Fibroblast of skin of left biceps (primary cell): Measurements from ENCODE around the gene IFNG.
"Not testable (repeated sequence)": the region's sequence is repeated elsewhere in the genome, so short reads cannot be mapped to it uniquely, and the experiment has no call there.

ENCODE experiments used
- DNase-seq, 2 experiments: peaks; one replicate each; pipeline ENCODE4 v3.0.0-alpha.2; 2013; ENCODE audit warnings: low read depth in 2 of 2

Gene IFNG

DNA sequence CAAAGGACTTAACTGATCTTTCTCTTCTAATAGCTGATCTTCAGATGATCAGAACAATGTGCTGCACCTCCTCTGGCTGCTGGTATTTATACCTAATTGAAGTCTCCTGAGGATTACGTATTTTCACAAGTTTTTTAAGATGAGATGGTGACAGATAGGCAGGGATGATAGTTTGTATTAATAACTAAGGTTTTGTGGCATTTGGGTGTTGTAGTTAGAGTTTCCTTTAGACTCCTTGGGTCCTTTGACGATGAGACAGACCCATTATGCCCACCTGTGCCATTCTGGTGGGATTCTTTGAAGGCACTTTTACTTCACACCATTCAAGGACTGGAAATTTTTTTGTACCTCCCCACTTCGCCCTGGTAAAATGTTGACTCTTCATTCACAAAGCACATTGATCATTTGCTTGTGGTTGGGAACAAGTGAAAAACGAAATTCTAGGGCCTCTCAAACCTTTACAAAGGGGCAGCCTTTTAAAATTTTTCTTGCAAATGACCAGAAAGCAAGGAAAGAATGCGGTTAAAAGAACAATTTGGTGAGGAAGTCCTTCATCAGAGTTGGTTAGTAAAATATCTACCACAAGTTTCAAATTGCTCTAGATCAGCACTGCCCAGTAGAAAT, at the start of gene IFNG:
Gene IFNG (minus strand): TSS at position 60 of the 624 bp plus-strand sequence. CDS start 125 bp downstream, outside the sequence.
- no peak for DNase-seq

- not testable (repeated sequence) for DNase-seq
These were observed 49.6 kb upstream of the IFNG start for GRCh38 chr12:68209048-68209728.

GRCh38 chr12:68207276-68207675, 47.7 kb upstream of the IFNG start:
- no peak for DNase-seq

DNA sequence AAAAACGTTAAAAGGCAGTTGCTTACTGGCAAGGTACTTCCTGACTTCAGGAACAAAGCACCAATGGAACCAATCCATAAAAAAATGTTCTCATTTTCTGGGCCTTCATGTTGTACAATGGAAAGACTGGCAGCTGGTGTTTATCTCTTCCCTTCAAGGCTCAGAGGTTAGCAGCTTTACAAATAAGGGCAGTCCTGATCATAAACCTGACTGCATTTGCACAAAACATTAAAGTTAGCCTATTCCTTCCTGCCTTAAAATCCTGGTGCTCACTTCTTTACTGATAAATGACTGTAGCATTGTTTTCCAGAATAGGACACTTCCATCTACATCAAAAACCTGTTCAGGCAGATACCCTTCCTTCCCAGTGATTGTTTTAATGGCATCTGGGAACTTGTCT, 46.9 kb upstream of the IFNG start:
- DNase-seq: no peak

DNA sequence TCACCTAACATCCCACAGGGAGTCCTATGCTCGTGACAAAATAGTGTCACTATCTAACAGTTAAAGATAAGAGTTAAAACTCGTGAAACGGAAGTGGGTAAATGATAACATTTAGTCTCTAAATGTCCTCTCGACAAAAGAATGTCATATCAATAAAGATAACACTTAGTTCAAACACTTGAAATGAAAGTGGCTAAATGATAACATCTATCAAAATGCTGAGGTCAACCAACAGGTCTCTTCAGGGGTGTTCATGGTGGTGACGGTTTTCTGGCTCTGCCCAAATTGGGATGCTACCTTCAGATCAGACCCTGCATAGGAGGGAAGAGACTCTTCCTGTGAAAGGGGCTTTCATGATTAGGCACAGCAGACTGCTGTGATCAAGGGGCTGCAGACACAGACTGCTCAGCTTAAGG, 43.9 kb upstream of the IFNG start:
- DNase-seq: no peak

DNA sequence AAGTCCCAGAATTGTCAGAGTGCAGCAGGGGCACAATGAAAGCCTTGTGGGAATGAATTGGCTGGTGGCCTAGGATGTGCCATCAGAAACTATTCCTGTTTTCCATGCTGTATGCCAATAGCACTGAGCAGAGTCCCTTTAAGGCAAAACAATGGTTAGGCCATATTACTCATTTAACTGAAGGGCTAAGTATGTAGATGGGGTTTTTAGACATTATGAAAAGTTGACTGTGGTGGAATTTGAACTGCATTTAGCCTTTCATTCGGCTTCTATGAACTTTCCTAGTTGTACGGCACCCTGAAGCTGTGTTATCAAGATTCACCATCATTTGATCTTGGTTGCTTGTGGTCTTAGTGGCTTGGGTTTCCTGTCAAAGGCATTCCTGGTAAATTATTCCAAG, 41.3 kb upstream of the IFNG start:
- DNase-seq: no peak

DNA sequence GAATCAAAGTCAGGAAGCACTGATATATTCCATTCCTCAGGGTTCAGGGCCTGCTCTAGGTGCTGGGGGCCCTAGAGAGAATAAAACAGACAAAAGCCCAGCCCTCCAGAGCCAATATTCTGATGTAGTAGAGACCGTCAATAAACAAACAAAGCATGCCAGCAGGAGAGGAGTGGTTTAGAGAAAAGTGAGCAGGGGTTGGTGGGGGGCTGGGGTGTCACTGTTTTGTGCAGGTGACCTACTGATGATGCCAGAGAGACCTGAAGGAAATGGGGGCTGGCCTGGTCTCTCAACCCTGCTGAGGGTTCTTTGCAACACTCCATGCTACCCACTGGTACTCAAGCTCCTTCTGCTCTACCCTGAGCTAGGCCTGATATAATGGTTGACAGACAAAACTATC, 39.6 kb upstream of the IFNG start:
- DNase-seq: no peak

DNA sequence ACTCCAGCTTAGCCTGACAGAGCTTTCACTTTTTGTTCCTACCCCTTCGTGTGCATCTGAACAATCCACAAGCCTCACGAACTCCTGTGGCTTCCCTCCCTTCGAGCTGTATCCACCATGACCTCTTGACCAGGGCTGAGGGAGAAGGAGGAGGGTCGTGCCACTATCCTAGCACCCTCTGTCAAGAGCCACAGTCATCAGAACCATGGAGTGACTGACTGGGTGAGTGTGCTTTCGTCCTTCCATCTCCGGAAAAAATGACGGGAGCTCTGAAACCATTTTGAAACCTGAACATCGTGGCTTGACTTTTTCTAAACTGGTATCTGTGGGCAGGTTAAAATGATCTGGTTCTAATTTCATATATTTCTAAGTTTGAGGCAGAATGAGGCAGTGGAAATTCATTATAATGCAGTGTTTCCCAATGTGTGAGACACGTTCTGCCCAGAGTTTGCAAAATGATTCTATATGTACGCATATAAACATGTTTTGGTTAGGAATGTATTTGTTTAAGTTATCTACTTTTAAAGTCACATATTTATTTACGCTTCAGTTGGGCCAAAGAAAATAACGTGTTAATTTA, 39.1 kb upstream of the IFNG start:
- no peak for DNase-seq

DNA sequence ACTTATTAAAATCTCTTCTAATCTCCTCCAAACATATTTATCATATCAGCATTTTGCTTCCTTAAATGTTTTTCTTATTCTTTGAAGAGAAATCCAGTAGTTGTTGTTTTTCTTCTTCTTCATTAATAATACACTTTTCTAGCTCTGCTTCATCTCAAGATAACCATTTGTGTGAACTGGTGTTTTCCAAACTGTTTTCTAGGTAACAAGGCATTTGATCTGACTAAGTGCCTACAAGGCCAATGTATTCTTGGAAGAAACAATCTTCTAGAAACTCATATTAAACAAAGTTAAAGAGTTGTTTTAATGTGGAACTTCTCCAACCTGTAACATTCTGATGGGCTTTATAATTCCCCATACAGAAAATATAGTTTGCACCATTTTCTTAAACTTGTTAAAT, 30.8 kb upstream of the IFNG start:
- DNase-seq: no peak

- peak; percentile 34 for DNase-seq
These were observed 30.3 kb upstream of the IFNG start for GRCh38 chr12:68189821-68190242.

DNA sequence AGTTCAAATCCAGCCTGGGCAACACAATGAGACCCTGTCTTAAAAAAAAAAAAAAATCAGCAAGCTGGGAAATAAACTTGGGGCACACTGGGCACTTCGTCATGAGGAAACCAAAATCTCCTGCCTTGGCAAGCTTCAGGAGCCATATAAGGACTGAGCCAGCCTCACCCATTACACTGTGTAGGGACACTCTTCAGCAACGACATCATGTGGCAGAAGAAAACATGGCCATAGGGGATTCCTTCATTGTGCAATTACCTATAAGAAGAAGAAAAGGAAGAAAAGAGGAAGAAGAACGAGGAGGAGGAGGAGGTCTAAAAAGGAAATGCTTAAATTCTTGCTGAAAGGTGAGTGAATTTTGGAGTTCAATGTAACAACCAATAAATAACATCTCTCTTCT, 26.1 kb upstream of the IFNG start:
- no peak for DNase-seq

DNA sequence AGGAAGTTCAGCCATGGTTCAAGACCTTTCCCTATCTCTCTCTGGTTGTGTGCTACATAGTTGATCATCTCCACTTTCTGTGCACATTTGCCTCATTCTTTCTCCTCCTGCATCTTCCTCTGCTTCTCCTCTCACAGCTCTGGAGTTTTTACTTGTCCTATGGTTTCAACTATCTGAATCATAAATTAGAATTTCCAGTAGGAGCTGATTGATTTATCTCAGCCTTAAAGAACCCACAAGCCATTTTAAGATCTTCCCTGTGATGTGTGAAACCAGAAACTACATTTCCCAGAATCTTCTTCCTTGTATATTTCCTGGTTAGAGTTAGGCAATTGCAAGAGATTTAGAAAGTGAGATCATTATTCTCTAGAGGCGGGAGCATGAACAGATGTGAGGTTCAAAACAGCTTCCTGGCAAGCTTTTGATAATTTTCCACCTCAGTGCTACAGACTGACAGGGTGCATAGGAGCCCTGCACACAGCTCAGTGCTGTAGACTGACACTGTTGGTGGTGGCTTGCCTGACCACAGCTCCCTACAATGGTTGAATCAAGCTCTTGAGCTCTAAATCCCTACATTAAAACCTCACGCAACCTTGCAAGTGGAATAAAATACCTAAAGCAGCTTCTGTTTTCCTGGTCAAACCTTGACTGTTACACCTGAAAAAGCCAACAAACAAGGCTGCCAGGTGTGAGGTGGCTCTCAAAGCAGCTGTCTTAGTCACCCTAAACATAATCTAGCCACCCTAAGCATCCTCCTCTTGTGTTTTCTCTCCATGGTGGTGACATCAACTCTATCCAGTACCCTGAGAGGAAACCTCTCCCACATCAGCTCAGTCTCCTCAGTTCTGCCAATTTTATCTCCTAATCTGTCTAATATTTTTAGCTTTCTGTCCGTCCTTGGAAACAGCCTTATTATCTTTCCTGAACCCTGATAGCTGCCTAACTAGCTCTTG, 21.5 kb upstream of the IFNG start:
- DNase-seq: no peak

DNA sequence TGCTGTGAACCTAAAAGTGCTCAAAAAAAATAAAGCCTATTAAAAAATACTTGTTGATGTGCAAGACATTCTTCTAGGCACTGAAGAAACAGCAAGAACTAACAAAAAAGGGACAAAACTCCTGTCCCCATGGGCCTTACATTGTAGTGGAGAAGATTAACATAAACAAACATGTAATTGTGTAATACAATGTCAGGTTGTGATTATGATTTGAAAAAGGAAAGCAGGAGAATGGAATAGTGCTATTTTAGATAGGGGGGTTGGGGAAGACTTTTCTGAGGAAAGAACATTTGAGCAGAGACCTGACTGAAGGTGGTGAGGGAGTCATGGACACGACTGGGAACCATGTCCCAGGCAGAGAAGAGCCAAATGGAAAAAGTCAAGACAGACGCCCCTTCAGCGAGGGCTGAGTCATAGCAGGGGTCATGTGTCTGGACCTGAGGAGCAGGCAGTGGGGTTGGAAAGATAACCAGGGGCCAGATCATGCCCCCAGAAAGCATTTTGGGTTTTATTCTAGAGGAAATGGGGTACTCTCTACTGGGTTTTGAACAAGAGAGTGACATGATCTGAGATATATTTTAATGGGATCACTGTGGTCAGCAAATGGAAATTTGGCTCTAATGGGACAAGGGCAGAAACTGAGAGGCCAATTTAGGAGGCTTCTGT, 19.4 kb upstream of the IFNG start:
- DNase-seq: no peak

GRCh38 chr12:68178184-68178583, 18.6 kb upstream of the IFNG start:
- no peak for DNase-seq

GRCh38 chr12:68177562-68177961, 18.0 kb upstream of the IFNG start:
- no peak for DNase-seq

DNA sequence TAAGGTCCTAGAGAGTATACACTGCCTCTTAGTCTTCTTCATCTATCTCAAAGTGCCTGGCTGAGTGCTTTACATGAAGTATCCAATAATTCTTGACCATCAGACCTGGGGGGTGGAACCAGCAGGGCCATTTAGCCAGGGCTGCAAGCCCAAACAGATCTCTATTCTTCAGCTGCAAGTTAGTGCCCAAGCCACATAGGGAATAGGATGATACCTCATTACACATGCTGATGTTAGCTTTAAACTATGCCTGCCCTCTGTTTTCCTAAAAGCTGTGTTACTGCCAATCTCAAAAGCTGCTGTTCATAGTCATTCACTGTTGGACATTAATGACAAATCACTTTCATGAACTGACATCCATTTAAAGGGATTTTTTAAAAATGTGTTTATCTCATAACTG, 16.7 kb upstream of the IFNG start:
- DNase-seq: no peak

DNA sequence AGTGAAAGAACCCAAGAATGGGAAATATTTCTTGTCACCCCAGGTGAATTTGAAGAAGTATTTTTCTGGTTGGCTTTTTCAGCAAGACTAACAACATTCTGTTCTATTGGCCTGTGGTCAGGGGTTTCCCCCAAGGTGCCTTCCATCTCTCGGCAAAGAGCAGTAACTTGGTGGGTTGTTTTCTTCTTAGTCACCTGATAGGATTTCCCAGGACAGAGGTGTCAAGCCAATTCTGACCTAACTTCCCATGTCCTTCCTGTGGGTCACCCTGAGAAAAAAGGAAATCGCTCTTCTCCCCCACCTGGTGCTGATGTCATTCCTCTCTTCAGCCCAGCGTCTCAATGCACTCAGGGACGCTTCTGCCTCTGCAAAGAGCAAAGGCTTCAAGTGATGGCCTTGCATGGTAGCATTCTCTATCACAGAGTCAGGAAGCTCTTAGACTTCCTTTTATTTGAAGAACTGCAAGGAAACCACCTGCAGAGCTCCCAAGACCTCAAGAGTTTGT, 16.1 kb upstream of the IFNG start:
- DNase-seq: no peak

DNA sequence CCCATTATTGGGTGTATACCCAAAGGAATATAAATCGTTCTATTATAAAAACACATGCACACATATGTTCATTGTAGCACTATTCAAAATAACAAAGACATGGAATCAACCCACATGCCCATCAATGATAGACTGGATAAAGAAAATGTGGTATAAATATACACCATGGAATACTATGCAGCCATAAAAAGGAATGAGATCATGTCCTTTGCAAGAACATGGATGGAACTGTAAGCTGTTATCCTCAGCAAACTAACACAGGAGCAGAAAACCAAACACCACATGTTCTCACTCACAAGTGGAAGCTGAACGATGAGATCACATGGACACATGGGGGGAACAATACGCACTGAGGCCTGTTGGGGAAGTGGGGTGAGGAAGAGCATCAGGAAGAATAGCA, 15.2 kb upstream of the IFNG start:
- not testable (repeated sequence) for DNase-seq

- DNase-seq: no peak
These were observed 14.3 kb upstream of the IFNG start for GRCh38 chr12:68173792-68174191.

DNA sequence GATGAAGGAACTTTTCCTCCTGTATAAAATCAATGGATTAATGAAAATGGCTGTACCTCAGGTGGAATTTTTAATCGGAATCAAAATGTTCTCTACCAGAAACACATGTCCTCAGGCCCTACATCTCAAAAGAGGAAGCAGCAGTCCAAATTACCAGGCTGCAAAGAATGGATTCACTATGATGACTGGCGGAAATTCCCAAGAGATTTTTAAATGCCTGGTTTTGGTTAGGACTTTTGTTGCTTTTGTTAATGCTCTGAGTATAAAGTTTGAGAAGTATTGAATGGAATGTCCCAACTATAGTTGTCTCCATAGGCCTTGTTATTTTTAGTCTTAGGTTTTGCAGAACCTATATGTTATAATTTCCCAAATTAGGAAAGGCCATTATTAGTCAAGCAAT, 11.2 kb upstream of the IFNG start:
- DNase-seq: no peak

GRCh38 chr12:68169213-68169889, 9.8 kb upstream of the IFNG start:
- no peak for DNase-seq
